ENCODE data around the gene ATP5PD. TPM values are rescaled to one million over a fixed set of nuclear protein-coding genes. Genes with fewer than 3 reads are reported as not detected.

Gene ATP5PD
- total RNA-seq, 1 donor: 278 TPM

DNA sequence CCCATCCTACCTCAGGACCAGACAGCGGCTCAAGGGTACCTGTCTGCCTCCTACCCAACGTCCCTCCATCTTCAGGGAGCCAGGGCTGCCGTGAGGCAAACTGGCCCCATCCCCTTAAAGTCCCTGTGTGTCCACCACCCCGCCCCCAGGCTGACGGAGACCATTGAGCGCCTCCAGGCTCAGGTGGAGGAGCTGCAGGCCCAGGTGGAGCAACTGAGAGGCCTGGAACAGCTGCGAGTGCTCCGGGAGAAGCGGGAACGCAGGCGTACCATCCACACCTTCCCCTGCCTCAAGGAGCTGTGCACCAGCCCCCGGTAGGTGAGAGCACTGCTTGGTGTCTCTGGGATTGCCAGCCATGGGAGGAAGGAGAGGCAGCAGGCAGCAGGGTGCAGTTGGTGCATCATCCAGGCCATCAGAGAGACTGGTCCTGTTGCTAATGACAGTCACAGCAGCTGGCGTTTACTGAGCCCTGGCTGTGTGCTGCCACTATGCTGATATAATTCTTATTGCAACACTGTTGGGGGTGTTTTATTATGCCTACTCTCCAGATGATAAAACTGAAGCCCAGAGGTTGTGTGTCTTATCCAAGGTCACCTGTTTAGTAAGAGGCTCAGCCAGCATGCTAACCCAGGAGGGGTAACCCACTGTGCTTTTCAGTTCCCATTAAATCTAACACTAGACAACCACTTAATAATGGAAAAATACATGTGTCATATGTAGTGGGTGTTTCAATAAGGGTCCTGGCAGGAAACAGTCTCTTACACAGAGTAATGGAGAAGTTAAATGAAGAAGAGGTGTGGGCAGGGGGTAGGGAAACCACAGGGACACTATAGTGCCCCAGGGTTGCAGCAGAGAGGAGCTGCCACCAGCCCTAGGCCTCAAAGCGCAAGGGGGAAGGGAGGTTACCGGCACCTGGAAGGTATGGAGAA is 44.6 kb downstream of the ATP5PD start:
- no peak overlapping the region for H3K27ac ChIP-seq (ENCODE audit: low read depth, low read length)
- no peak overlapping the region for H3K4me2 ChIP-seq (ENCODE audit: insufficient read depth, low read length)
- no peak for DNase-seq (ENCODE audit: insufficient read length, low spot score, missing footprints)
- H3K36me3 ChIP-seq (ENCODE audit: insufficient read depth, low read length): peaks cover 27% of the 10 kb centered on the region
- H3K4me3 ChIP-seq (ENCODE audit: insufficient read depth, low read length): no peak overlapping the region
- TF ChIP-seq CTCF (IDR thresholded peaks at IDR 0.05; ENCODE audit: extremely low read depth, low read depth, low read length): no peak
- peaks cover 4% of the 10 kb centered on the region for H4K20me1 ChIP-seq (ENCODE audit: insufficient read depth, low read length)
- no peak overlapping the region for H2AFZ ChIP-seq (ENCODE audit: low read length)
- no peaks in the 10 kb centered on the region for H3K27me3 ChIP-seq (ENCODE audit: insufficient read depth, low read length)
- H3K4me1 ChIP-seq (ENCODE audit: insufficient read depth, low read length): no peaks in the 10 kb centered on the region
- no peaks in the 10 kb centered on the region for H3K9me3 ChIP-seq (ENCODE audit: low read depth, low read length)
- H3K79me2 ChIP-seq (ENCODE audit: insufficient read depth, low read length): peaks cover 11% of the 10 kb centered on the region

DNA sequence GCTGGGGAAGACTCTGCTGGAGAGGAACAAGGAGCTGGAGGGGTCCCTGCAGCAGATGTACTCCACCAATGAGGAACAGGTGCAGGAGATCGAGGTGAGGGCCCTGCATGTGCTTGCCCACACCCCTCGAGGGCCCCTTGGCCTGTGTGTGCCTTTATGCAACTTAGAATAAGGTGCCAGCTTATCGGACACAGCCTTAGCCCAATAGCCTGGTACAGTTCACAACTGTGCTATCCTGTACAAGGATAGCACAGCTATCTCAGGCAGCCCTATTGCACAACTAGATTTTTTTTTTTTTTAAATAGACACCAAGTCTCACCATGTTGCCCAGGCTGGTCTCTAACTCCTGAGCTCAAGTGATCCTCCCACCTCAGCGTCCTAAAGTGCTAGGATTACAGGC is 47.2 kb downstream of the ATP5PD start:
- no peak overlapping the region for H3K27ac ChIP-seq (ENCODE audit: low read depth, low read length)
- H4K20me1 ChIP-seq (ENCODE audit: insufficient read depth, low read length): peaks cover 7% of the 10 kb centered on the region

DNA sequence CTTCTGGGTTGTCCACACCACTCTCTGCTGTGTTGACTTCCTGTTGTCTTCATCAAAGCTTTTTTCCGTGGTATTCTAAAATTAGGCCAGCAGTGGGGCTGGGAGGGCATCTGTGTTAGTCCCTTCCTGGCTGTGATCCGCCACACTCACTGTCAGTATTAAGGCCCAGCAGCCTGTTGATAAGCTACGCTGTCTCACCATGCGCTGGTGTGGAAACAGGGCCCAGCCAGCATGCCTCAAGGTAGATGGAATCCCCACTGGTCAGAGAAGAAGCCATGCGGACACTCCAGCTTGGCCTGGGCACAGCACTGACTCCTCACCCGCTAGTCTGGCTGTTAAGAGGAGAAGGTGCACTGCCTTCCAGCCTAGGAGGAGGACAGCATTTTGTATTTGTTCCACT is 48.0 kb downstream of the ATP5PD start:
- TF ChIP-seq CTCF (IDR thresholded peaks at IDR 0.05; ENCODE audit: extremely low read depth, low read depth, low read length): no peak
- peaks cover 21% of the 10 kb centered on the region for H3K36me3 ChIP-seq (ENCODE audit: insufficient read depth, low read length)
- no peak overlapping the region for H2AFZ ChIP-seq (ENCODE audit: low read length)
- no peak overlapping the region for H3K27ac ChIP-seq (ENCODE audit: low read depth, low read length)
- H3K9me3 ChIP-seq (ENCODE audit: low read depth, low read length): no peaks in the 10 kb centered on the region
- no peaks in the 10 kb centered on the region for H3K27me3 ChIP-seq (ENCODE audit: insufficient read depth, low read length)
- DNase-seq (ENCODE audit: insufficient read length, low spot score, missing footprints): no peak
- H3K4me1 ChIP-seq (ENCODE audit: insufficient read depth, low read length): peaks cover 18% of the 10 kb centered on the region
- peaks cover 24% of the 10 kb centered on the region for H3K79me2 ChIP-seq (ENCODE audit: insufficient read depth, low read length)
- H3K4me2 ChIP-seq (ENCODE audit: insufficient read depth, low read length): no peak overlapping the region
- H4K20me1 ChIP-seq (ENCODE audit: insufficient read depth, low read length): peaks cover 7% of the 10 kb centered on the region
- no peak overlapping the region for H3K4me3 ChIP-seq (ENCODE audit: insufficient read depth, low read length)

More for the DNA sequence above, 47.2 kb downstream of the ATP5PD start:
- TF ChIP-seq CTCF (IDR thresholded peaks at IDR 0.05; ENCODE audit: extremely low read depth, low read depth, low read length): no peak
- Histone ChIP-seq H3K27me3 (ENCODE audit: insufficient read depth, low read length) (no peaks in the 10 kb centered on the region), H3K4me3 (ENCODE audit: insufficient read depth, low read length) (no peak overlapping the region), H3K4me2 (ENCODE audit: insufficient read depth, low read length) (no peak overlapping the region), H3K9me3 (ENCODE audit: low read depth, low read length) (no peaks in the 10 kb centered on the region), H3K4me1 (ENCODE audit: insufficient read depth, low read length) (peaks cover 11% of the 10 kb centered on the region), H3K79me2 (ENCODE audit: insufficient read depth, low read length) (peaks cover 19% of the 10 kb centered on the region), H3K36me3 (ENCODE audit: insufficient read depth, low read length) (peaks cover 24% of the 10 kb centered on the region), H2AFZ (ENCODE audit: low read length) (no peak overlapping the region)
- no peak for DNase-seq (ENCODE audit: insufficient read length, low spot score, missing footprints)

DNA sequence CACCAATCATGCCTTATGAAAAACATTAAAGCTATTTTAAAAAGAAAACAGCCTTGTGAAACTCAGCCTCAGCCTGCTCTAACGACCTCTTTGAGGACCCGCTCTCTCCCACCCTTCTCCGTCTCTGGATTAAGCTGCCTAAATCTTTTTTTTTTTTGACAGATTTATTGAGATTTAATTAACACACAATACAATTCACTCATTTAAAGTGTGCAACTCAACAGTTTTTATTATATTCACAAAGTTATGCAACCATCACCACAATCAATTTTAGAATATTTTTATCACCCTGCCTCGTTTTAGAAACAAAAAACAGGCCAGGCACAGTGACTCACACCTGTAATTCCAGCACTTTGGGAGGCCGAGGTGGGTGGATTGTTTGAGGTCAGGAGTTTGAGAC is 50.9 kb downstream of the ATP5PD start:
- H3K27ac ChIP-seq (ENCODE audit: low read depth, low read length): peak overlapping the region; percentile 17
- peaks cover 30% of the 10 kb centered on the region for H3K4me1 ChIP-seq (ENCODE audit: insufficient read depth, low read length)
- H3K36me3 ChIP-seq (ENCODE audit: insufficient read depth, low read length): peaks cover 3% of the 10 kb centered on the region
- no peak overlapping the region for H3K4me2 ChIP-seq (ENCODE audit: insufficient read depth, low read length)
- no peaks in the 10 kb centered on the region for H3K27me3 ChIP-seq (ENCODE audit: insufficient read depth, low read length)
- no peak for DNase-seq (ENCODE audit: insufficient read length, low spot score, missing footprints)
- no peaks in the 10 kb centered on the region for H3K9me3 ChIP-seq (ENCODE audit: low read depth, low read length)
- no peak overlapping the region for H3K4me3 ChIP-seq (ENCODE audit: insufficient read depth, low read length)
- TF ChIP-seq CTCF (IDR thresholded peaks at IDR 0.05; ENCODE audit: extremely low read depth, low read depth, low read length): no peak
- peaks cover 10% of the 10 kb centered on the region for H4K20me1 ChIP-seq (ENCODE audit: insufficient read depth, low read length)
- H3K79me2 ChIP-seq (ENCODE audit: insufficient read depth, low read length): peaks cover 45% of the 10 kb centered on the region
- no peak overlapping the region for H2AFZ ChIP-seq (ENCODE audit: low read length)
